GM12874 (cell line): ENCODE results near the gene BAHD1.

Experiments used
- TF ChIP-seq, protein P1 (sequence below): IDR thresholded peaks from 2 replicates; pipeline ENCODE4 v1.5.1; 2011; ENCODE audit warnings: low read depth, mild to moderate bottlenecking, control low read depth, low read length, moderate library complexity; ENCODE audit not compliant: insufficient read depth

The BAHD1 gene

DNA sequence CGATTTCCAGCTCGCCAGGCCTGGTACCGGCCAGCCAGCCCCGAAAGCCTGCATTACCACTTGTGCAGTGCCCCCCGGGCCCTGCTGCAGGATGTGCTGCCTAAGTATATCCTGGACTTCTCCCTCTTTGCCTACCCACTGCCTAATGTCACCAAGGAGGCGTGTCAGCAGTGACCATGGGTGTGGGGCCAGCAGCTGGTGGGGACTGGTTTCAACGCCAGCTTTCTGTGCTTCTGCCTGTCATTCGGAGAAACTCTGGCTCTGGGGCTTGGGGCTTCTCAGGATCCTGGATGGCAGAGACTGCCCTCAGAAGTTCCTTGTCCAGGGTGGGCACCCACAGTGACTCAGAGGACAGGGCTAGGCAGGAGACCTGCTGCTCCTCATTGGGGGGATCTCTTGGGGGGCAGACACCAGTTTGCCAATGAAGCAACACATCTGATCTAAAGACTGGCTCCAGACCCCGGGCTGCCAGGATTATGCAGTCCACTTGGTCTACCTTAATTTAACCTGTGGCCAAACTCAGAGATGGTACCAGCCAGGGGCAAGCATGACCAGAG lies 31.5 kb downstream of the BAHD1 start:
- TF ChIP-seq, protein P1, sequence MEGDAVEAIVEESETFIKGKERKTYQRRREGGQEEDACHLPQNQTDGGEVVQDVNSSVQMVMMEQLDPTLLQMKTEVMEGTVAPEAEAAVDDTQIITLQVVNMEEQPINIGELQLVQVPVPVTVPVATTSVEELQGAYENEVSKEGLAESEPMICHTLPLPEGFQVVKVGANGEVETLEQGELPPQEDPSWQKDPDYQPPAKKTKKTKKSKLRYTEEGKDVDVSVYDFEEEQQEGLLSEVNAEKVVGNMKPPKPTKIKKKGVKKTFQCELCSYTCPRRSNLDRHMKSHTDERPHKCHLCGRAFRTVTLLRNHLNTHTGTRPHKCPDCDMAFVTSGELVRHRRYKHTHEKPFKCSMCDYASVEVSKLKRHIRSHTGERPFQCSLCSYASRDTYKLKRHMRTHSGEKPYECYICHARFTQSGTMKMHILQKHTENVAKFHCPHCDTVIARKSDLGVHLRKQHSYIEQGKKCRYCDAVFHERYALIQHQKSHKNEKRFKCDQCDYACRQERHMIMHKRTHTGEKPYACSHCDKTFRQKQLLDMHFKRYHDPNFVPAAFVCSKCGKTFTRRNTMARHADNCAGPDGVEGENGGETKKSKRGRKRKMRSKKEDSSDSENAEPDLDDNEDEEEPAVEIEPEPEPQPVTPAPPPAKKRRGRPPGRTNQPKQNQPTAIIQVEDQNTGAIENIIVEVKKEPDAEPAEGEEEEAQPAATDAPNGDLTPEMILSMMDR = no peak

DNA sequence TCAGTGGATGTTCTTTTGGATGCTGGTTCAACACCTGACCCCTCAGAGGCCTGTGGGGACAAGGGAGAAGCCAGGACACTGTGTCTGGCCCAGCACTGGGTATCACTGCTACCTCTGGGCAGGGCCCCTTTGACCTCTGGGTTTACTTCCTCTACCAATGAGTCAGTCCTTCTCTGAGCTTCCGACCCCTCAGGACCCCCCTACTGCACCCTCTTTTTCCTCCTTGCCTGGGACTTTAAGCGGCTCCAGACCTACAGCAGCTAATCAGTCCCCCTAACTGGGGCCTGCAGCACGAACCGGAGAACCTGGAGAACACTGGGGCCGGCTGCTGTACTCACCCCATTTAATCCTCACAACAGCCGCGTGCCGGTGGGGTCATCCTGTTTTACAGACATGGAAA lies 33.8 kb downstream of the BAHD1 start:
- TF ChIP-seq, protein P1 = no peak

DNA sequence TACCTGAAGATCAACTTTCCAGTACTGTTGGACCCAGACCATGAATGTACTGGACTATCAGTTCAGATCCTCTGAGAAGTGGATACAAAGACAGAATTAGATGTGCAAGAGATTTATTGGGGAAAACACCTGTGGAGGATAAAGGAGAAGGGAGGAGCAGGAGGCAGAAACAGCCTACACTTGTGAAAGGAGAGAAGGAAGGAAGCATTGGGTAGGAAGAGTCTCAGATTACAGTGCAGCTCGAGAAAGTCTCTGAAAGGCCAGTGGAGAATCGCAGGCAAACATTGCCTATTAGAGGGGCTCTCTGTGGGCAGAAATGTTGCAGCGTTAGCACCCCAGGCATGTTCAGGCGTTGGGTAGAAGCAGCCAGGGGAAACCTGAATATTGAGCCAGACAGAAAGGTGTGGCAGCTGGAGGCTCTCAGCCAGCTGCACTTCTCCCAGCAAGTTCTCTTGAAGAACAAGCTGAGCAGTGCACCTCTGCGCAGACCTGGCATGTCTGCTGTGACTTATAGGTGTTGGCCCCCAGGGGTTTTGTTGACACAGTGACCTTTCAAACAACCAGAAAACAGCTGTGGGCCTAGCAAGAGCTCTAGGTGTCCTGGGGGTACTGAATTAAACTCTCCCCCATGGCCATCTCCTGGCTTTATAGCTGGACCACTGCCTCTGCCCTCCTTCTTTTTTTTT lies 37.0 kb downstream of the BAHD1 start:
- TF ChIP-seq, protein P1 = no peak

DNA sequence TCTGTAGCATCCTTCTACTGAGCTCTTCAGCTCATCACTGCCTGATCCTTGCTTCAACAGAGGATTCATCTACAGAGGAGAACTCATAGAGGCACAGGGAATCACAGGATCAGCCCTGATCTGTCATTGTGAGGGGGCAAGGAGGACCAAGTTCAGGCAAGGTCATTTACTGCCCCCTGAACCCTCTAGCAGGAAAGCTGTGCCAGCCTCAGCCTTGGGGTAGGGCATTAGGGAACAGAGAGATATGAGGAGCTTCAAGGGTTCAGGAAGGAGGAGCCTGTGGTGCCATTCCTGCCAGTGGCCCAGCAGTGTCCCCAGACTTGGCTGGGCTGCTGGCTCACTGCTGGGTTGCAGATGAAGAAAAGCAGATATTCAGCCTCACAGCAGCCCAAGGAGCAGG lies 38.3 kb downstream of the BAHD1 start:
- TF ChIP-seq, protein P1 = no peak

DNA sequence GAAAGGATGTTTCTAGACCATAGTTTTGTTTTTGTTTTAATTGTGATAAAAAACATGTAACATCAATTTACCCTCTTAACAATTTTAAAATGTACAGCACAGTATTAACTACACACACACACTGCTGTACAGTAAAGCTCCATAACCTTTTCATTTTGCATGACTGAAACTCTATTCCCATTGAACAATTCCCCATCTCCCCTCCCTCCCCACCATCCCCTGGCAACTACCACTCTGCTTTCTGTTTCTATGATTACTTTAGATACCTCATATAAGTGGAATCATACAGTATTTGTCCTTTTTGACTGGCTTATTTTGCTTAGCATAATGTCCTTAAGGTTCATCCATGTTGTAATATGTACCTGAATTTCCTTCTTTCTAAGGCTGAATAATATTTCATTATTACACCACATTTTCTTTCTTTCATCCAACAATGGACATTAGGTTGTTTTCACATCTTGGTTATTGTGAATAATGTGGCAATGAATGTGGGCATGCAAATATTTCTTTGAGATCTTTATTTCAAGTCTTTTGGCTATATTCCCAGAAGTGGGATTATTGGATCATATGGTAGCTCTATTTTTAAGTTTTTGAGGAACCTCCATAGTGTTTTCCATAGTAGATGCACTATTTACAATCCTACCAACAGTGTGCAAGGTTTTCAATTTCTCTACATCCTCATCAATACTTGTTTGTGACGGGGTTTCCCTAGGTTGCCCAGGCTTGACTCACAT lies 40.8 kb downstream of the BAHD1 start:
- TF ChIP-seq, protein P1 = no peak

DNA sequence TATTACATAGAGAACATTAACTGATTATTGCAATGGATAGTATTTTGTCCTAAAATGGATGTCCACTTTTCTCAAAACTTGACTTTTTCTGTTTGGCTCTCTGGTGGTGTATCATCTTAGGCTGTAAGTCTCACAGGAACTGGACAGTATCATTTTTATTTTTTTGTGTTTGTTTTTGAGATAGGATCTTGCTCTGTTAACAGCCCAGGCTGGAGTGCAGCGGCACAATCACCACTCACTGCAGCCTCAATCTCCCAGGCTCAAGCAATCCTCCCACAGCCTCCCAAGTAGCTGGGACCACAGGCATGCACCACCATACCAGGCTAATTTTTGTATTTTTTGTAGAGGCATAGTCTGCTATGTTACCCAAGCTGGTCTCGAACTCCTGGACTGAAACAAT lies 43.2 kb downstream of the BAHD1 start:
- TF ChIP-seq, protein P1 = no peak

DNA sequence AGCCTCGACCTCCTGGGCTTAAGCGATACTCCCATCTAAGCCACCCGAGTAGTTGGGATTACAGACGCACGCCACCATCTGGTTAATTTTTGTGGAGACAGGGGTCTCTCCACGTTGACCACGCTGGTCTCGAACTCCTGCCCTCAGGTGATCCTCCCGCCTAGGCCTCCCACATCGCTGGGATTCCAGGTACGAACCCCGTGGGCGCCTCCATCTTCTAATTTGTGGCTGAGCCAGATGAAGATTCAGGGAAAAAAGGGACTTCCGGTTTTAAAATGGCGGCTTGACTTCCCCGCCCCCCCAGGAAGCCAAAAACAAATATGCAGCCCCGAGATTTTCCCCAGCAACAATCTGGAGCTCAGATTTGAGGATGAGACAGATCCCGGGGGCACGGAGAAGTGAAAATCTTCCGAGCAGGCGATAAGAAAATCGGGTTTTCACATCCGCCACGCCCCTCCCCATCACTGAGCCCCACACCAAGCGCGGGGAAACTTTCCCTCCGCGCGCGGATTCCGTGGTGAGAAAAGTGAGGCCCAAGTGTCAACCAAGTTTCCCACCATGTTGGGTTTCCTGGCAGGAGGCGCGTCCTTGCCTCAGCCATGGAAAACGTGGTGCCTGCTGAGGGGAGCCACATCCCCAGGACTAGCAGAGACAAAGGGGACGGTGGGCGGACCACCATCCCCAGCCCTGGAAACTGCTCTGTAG lies 45.5 kb downstream of the BAHD1 start:
- TF ChIP-seq, protein P1 = no peak
